ENCODE data around the gene VIPR1. TPM values are rescaled to one million over a fixed set of nuclear protein-coding genes. Genes with fewer than 3 reads are reported as not detected.

The VIPR1 gene
- polyA plus RNA-seq, 1 of the 3 experiments (the other 2 are of a cell fraction) = not detected

- TF ChIP-seq CTCF (IDR thresholded peaks at IDR 0.05) (no peak), USF2 (IDR thresholded peaks at IDR 0.05; ENCODE audit: borderline replicate concordance, low read depth, low read length) (no peak)
These were observed 47.8 kb downstream of the VIPR1 start (continued) for GRCh38 chr3:42550250-42550649.

- Histone ChIP-seq H3K27ac (ENCODE audit: low read depth in 2 of 2, low read length in 1 of 2) (no peak overlapping the region), H3K9me3 (no peaks in the 10 kb centered on the region), H3K9ac (no peak overlapping the region), H3K9me2 (no peaks in the 10 kb centered on the region), H3K4me3 (ENCODE audit: low read depth in 2 of 2, low read length in 1 of 2) (no peak overlapping the region), H4K20me1 (ENCODE audit: insufficient read depth) (no peaks in the 10 kb centered on the region), H2AFZ (ENCODE audit: low read depth) (no peak overlapping the region), H3K36me3 (replicated peaks in 1 of 2; ENCODE audit: control insufficient read depth in 1 of 2, insufficient read depth in 2 of 2, low read length in 1 of 2) (peaks cover 62 to 66% of the 10 kb centered on the region in 2 experiments), H3F3A (replicated peaks; ENCODE audit: insufficient read depth) (peaks cover 10% of the 10 kb centered on the region), H3K27me3 (ENCODE audit: insufficient read depth) (no peaks in the 10 kb centered on the region), H3K4me2 (no peak overlapping the region), H3K4me1 (ENCODE audit: control insufficient read depth in 1 of 2, insufficient read depth in 2 of 2, low read depth in 1 of 2, low read length in 1 of 2) (no peaks in the 10 kb centered on the region; a peak in 1 of 4 replicates), H3K79me2 (ENCODE audit: insufficient read depth) (no peaks in the 10 kb centered on the region)
- WGBS (ENCODE audit: low lambda C conversion rate) = 36% methylated on average over 1 of the region's 1 CpG
- ChIA-PET POLR2A (no interaction called here), CTCF (interaction anchor here (0.6 to 7.3 kb wide), 8 partner anchors 14 to 306 kb away, joined by 3 to 60 read pairs (median 4); no protein-coding TSS in a partner anchor)
- DNase-seq = no peak
- TF ChIP-seq GABPA (IDR thresholded peaks at IDR 0.05; ENCODE audit: low read depth) (no peak), SIN3A (IDR thresholded peaks at IDR 0.05; ENCODE audit: borderline replicate concordance, low read depth, low read length) (no peak), FOXM1 (IDR thresholded peaks at IDR 0.05; ENCODE audit: low read depth) (no peak), USF1 (IDR thresholded peaks at IDR 0.05; ENCODE audit: borderline replicate concordance, low read depth) (no peak), USF2 (IDR thresholded peaks at IDR 0.05; ENCODE audit: borderline replicate concordance, low read depth, low read length) (no peak), RFX5 (IDR thresholded peaks at IDR 0.05; ENCODE audit: low read length) (no peak), FOXJ3 (CRISPR knock-in tag; IDR thresholded peaks at IDR 0.05) (no peak), TAF1 (IDR thresholded peaks at IDR 0.05; ENCODE audit: borderline replicate concordance, low read depth, low read length) (no peak), ZBTB33 (IDR thresholded peaks at IDR 0.05; ENCODE audit: borderline replicate concordance, low read depth) (no peak), YY1 (IDR thresholded peaks at IDR 0.05; ENCODE audit: low read depth) (no peak), NRF1 (IDR thresholded peaks at IDR 0.05; ENCODE audit: low read depth, low read length) (no peak), RCOR1 (IDR thresholded peaks at IDR 0.05; ENCODE audit: low read length) (no peak), PBX3 (IDR thresholded peaks at IDR 0.05) (no peak), TCF12 (IDR thresholded peaks at IDR 0.05) (no peak), EZH2phosphoT487 (IDR thresholded peaks at IDR 0.05; ENCODE audit: borderline replicate concordance, low read depth) (no peak), FOSL2 (IDR thresholded peaks at IDR 0.05; ENCODE audit: borderline replicate concordance, low read depth) (no peak), TEAD4 (IDR thresholded peaks at IDR 0.05; ENCODE audit: borderline replicate concordance, insufficient read depth) (no peak), RAD21 (IDR thresholded peaks at IDR 0.05; ENCODE audit: low read length) (no peak), NFIC (IDR thresholded peaks at IDR 0.05; ENCODE audit: borderline replicate concordance) (no peak), ELF1 (IDR thresholded peaks at IDR 0.05) (no peak)
These were observed 50.4 kb downstream of the VIPR1 start for GRCh38 chr3:42552830-42553229.

Data from SK-N-SH (cell line).